ENCODE measurements around the gene EFTUD2. TPM values are rescaled to one million over a fixed set of nuclear protein-coding genes. Genes with fewer than 3 reads are reported as not detected.

EFTUD2 gene
- total RNA-seq, 4 donors from 2014 or later, result 53.4 to 85.7 (median 59.8) TPM

DNA sequence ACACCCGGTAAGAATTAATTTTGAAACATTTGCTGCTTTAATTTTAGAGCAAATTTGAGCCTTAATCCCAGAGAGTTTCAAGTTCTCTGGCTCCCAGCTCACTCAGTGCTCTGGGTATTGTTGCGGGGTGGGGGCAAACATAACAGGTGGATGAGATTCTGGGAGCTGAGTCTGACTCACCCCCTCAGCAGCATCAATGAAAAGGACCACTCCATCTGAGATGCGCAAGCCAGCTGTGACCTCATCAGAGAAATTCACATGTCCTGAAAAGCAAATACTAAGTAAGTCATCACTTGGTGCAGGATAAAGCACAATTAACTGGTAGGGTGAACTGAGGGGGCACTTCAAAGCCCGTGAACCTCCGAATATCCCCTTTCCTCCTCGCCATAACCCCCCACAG is 19.9 kb downstream of the EFTUD2 start:
- H3K4me3 ChIP-seq, result no peak overlapping the region
- no peaks in the 10 kb centered on the region for H3K27me3 ChIP-seq
- no peak overlapping the region for H3K27ac ChIP-seq
- intact Hi-C loops (cut with DNase I), result no loop called here
- no peak for DNase-seq
- 81 to 90% methylated on average over 2 to 4 of the region's 6 CpGs for WGBS, 2 donors
- H3K9me3 ChIP-seq, result no peaks in the 10 kb centered on the region
- TF ChIP-seq POLR2A (IDR thresholded peaks at IDR 0.05), result no peak
- TF ChIP-seq, protein P1, sequence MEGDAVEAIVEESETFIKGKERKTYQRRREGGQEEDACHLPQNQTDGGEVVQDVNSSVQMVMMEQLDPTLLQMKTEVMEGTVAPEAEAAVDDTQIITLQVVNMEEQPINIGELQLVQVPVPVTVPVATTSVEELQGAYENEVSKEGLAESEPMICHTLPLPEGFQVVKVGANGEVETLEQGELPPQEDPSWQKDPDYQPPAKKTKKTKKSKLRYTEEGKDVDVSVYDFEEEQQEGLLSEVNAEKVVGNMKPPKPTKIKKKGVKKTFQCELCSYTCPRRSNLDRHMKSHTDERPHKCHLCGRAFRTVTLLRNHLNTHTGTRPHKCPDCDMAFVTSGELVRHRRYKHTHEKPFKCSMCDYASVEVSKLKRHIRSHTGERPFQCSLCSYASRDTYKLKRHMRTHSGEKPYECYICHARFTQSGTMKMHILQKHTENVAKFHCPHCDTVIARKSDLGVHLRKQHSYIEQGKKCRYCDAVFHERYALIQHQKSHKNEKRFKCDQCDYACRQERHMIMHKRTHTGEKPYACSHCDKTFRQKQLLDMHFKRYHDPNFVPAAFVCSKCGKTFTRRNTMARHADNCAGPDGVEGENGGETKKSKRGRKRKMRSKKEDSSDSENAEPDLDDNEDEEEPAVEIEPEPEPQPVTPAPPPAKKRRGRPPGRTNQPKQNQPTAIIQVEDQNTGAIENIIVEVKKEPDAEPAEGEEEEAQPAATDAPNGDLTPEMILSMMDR (IDR thresholded peaks at IDR 0.05), result no peak
- no peaks in the 10 kb centered on the region for H3K4me1 ChIP-seq
- peaks cover 32 to 99% (median 59%) of the 10 kb centered on the region in 3 donors for H3K36me3 ChIP-seq

DNA sequence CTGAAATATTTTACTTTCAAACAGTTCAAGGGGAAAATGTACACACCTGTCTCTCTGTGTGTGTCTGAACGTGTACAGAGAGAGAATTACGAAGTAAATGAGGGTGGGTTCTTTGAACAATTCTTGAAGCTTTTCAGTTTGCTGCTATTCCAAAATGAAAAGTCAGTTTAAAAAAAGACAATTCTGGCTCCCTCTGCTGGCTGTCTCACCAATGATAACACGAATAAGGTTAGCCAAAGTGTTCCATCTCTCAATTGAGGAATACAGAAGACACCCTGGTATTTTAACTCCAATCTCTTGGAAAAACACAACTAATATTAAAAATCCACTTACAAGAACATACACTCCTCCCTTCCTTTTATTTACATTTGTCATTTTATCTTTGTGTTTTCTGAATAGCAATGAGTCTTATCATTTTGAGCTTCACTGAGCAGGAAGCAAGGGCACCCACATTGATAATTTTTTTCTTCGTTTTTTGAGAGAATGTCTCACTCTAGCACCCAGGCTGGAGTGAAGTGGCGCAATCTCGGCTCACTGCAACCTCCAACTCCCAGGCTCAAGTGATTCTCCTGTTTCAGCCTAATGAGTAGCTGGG is 20.5 kb downstream of the EFTUD2 start:
- no peak for DNase-seq
- Histone ChIP-seq H3K36me3 (peaks cover 30 to 97% (median 57%) of the 10 kb centered on the region in 3 donors), H3K27me3 (no peaks in the 10 kb centered on the region), H3K4me3 (no peak overlapping the region), H3K27ac (no peak overlapping the region), H3K9me3 (no peaks in the 10 kb centered on the region), H3K4me1 (no peaks in the 10 kb centered on the region)
- WGBS, 2 donors, result 52 to 53% methylated on average over 6 of the region's 6 CpGs
- intact Hi-C loops (cut with DNase I), result no loop called here
- no peak for TF ChIP-seq POLR2A (IDR thresholded peaks at IDR 0.05)
- TF ChIP-seq, protein P1 (IDR thresholded peaks at IDR 0.05), result peak in 5 of 6 experiments; percentile 21 to 59 (median 41)

DNA sequence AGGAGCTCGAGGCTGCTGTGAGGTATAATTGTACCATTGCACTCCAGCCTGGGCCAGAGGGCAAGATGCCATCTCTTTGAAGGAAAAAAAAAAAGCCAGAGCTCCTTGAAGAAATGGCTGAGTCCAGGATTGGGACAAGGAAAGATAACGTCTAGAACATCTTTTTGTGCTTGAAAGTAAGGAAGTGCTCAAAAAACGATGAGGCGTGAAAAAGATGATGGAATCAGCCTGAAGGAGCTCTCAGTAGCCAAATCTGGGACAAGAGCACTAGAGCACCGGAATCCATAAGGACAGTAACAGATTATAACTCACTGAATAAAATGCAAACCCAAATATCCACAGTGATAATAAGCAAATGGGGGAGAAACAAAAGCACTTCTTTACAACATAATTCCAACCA is 22.1 kb downstream of the EFTUD2 start:
- 78 to 88% methylated on average over 5 of the region's 5 CpGs for WGBS, 2 donors
- no peaks in the 10 kb centered on the region for H3K9me3 ChIP-seq
- no peak overlapping the region for H3K27ac ChIP-seq
- no peak overlapping the region for H3K4me3 ChIP-seq
- H3K36me3 ChIP-seq, result peaks cover 19 to 97% (median 47%) of the 10 kb centered on the region in 3 donors
- no peak for TF ChIP-seq POLR2A (IDR thresholded peaks at IDR 0.05)
- TF ChIP-seq, protein P1 (IDR thresholded peaks at IDR 0.05), result no peak
- no peaks in the 10 kb centered on the region for H3K27me3 ChIP-seq
- no peaks in the 10 kb centered on the region for H3K4me1 ChIP-seq
- DNase-seq, result no peak
- intact Hi-C loops (cut with DNase I), result no loop called here

DNA sequence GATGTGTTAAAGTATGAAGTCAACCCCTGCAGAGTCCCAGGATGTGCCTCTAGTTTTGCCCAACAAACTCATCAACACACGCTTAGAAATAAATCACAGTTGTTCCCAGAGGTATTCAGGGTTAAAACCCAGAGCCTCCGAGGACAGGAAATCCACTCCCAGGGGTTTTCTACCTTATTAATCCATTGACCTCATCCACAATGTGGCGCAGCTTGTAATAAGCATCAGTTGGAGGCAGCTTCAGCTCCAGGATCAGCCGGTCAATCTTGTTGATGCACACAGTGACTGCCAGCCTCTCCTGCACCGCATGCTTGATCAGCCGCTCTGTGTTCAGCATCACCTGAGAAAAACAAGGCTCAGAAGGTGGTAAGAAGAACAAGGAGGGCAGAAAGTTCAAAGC is 23.5 kb downstream of the EFTUD2 start:
- no peaks in the 10 kb centered on the region for H3K27me3 ChIP-seq
- TF ChIP-seq, protein P1 (IDR thresholded peaks at IDR 0.05), result no peak
- no peak for TF ChIP-seq POLR2A (IDR thresholded peaks at IDR 0.05)
- no peak overlapping the region for H3K4me3 ChIP-seq
- intact Hi-C loops (cut with DNase I), result no loop called here
- H3K36me3 ChIP-seq, result peaks cover 25 to 97% (median 47%) of the 10 kb centered on the region in 3 donors
- WGBS, 2 donors, result 90 to 95% methylated on average over 6 of the region's 6 CpGs
- DNase-seq, result no peak
- H3K27ac ChIP-seq, result no peak overlapping the region
- no peaks in the 10 kb centered on the region for H3K4me1 ChIP-seq
- H3K9me3 ChIP-seq, result no peaks in the 10 kb centered on the region

DNA sequence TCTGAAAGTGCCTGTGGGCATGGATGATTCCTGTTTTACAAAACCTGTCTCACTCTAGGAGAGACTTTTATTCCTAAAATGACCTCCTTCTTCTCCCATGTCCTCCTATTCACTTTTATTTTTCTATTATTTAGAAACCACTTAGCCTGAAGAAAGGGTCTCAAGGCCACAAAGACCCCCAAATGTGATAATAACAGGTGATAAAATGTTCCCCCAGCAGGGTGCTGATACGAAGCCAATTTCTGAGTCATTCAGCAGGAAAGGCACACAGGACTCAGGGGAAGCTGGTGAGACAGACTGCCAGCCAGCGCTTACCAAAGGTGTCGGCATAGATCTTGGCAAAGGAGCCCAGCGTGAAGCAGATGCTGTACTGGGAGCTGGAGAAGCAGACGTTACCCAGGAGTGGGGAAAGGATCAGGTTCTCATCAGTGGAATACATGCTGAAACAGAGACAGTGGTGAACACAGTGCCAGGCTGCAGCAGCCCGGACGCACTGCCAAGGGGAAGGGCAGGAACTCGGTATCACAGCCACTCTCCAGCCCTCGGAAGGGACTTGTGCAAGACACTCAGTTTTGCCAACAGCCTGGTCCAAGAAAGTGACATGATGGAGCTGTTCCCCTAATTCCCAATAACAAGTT is 27.0 kb downstream of the EFTUD2 start:
- H3K27ac ChIP-seq, result peak overlapping the region in 1 of 4 donors; percentile 19
- TF ChIP-seq, protein P1 (IDR thresholded peaks at IDR 0.05), result no peak
- TF ChIP-seq POLR2A (IDR thresholded peaks at IDR 0.05), result no peak
- DNase-seq, result no peak
- H3K4me1 ChIP-seq, result no peaks in the 10 kb centered on the region
- intact Hi-C loops (cut with DNase I), result no loop called here
- H3K36me3 ChIP-seq, result peaks cover 25 to 98% (median 39%) of the 10 kb centered on the region in 3 donors
- H3K9me3 ChIP-seq, result no peaks in the 10 kb centered on the region
- WGBS, 2 donors, result 62 to 75% methylated on average over 8 to 9 of the region's 9 CpGs
- H3K4me3 ChIP-seq, result no peak overlapping the region
- H3K27me3 ChIP-seq, result no peaks in the 10 kb centered on the region
